GM12878 (cell line): Measurements from ENCODE around the gene TNFSF8. TPM values are rescaled to one million over a fixed set of nuclear protein-coding genes. Genes with fewer than 3 reads are reported as not detected.

ENCODE experiments used
- ATAC-seq: fragments of 200-7000 bp; cut with Tn5 transposase; 3 replicates; pipeline ENCODE4 v1.9.1; 2020; ENCODE audit warnings: mild to moderate bottlenecking, moderate library complexity
- BruUV-seq: library from RNA; stranded (reverse); fragments of 400-500 nt; replicated peaks from 2 replicates; lab custom pipeline; 2021; lab: Mats Ljungman, UMichigan
- CTCF ChIA-PET: fragments of 300-600 bp; sonication (Branson Sonifier 250); formaldehyde crosslinking; extraction: SDS; loops from one replicate; lab custom pipeline; 2021; ENCODE audit warnings: inconsistent platforms; lab: Yijun Ruan, JAX
- POLR2A ChIA-PET: fragments of 350-600 bp; formaldehyde crosslinking; extraction: SDS; loops from one replicate; lab custom pipeline; 2021; ENCODE audit warnings: inconsistent platforms; lab: Charles Lee
- RAD21 ChIA-PET: fragments of 300-600 bp; sonication (Branson Sonifier 250); formaldehyde crosslinking; loops from one replicate; lab custom pipeline; 2023; ENCODE audit warnings: antibody characterized with exemption; ENCODE audit not compliant: unreplicated experiment; lab: Charles Lee
- SMC1A ChIA-PET: fragments of 300-600 bp; sonication (Branson Sonifier 250); formaldehyde crosslinking; loops from one replicate; lab custom pipeline; 2023; ENCODE audit not compliant: unreplicated experiment, uncharacterized antibody; lab: Charles Lee
- DNase-seq: peaks from one replicate; pipeline ENCODE4 v3.0.0-alpha.2; 2011; ENCODE audit warnings: low read depth, low spot score
- FAIRE-seq: peaks from 3 replicates; lab custom pipeline; 2011; peaks lifted over from hg19 to GRCh38; lab: Jason Lieb, UNC
- H2AFZ ChIP-seq: 2 replicates; pipeline ENCODE4 v1.6.0; 2011; ENCODE audit warnings: low read depth, low read length, control low read depth; ENCODE audit not compliant: control insufficient read depth
- H3K27ac ChIP-seq: 2 replicates; pipeline ENCODE4 v1.5.1; 2011; ENCODE audit warnings: control low read depth; ENCODE audit not compliant: control insufficient read depth, insufficient read depth
- H3K27me3 ChIP-seq, 2 experiments: replicated peaks in 1 of 2; 2 replicates each; pipeline versions ENCODE4 v1.6.0 to v1.6.1; 2011; ENCODE audit warnings: low read length in 1 of 2; ENCODE audit not compliant: control insufficient read depth in 2 of 2, insufficient read depth in 2 of 2
- H3K36me3 ChIP-seq, 2 experiments: 2 replicates each; pipeline ENCODE4 v1.5.1; 2011; ENCODE audit warnings: low read length in 1 of 2; ENCODE audit not compliant: control insufficient read depth in 2 of 2, insufficient read depth in 2 of 2
- H3K4me1 ChIP-seq: 2 replicates; pipeline ENCODE4 v1.6.1; 2011; ENCODE audit warnings: mild to moderate bottlenecking, low read length, moderate library complexity, mixed read lengths; ENCODE audit not compliant: control insufficient read depth, insufficient read depth
- H3K4me2 ChIP-seq: 2 replicates; pipeline ENCODE4 v1.6.0; 2011; ENCODE audit warnings: control low read depth; ENCODE audit not compliant: control insufficient read depth, insufficient read depth
- H3K4me3 ChIP-seq: fragments of 200-600 bp; sonication (generic); 2 replicates; pipeline ENCODE4 v1.5.1; 2016
- H3K79me2 ChIP-seq: 2 replicates; pipeline ENCODE4 v1.6.0; 2011; ENCODE audit warnings: low read length; ENCODE audit not compliant: control insufficient read depth, insufficient read depth
- H3K9ac ChIP-seq: 2 replicates; pipeline ENCODE4 v1.8.0; 2011; ENCODE audit warnings: low read length, control low read depth, mixed read lengths; ENCODE audit not compliant: control insufficient read depth, insufficient read depth
- H3K9me3 ChIP-seq: replicated peaks from 3 replicates; pipeline ENCODE4 v1.5.1; 2011; ENCODE audit warnings: mild to moderate bottlenecking, low read length; ENCODE audit not compliant: control insufficient read depth, insufficient read depth
- H4K20me1 ChIP-seq: 2 replicates; pipeline ENCODE4 v1.6.0; 2011; ENCODE audit not compliant: control insufficient read depth, insufficient read depth
- FOXM1 ChIP-seq: IDR thresholded peaks from 2 replicates; pipeline ENCODE4 v1.6.1; 2012; ENCODE audit warnings: low read depth, mild to moderate bottlenecking, inconsistent platforms, low read length, moderate library complexity
- RAD21 ChIP-seq: IDR thresholded peaks from 2 replicates; pipeline ENCODE4 v1.6.1; 2011; ENCODE audit warnings: mild to moderate bottlenecking, low read depth, low read length, moderate library complexity; ENCODE audit not compliant: insufficient read depth
- SMC3 ChIP-seq: IDR thresholded peaks from 2 replicates; pipeline ENCODE4 v1.6.1; 2011; ENCODE audit warnings: low read length, improper control_type of control experiment, borderline replicate concordance
- SRF ChIP-seq, 2 experiments: IDR thresholded peaks; 2 replicates each; pipeline ENCODE4 v1.6.1; 2011; ENCODE audit warnings: low read depth in 2 of 2, low read length in 2 of 2, mild to moderate bottlenecking in 1 of 2, moderate library complexity in 1 of 2
- SUPT20H ChIP-seq: IDR thresholded peaks from 2 replicates; pipeline ENCODE4 v1.6.1; 2011; ENCODE audit warnings: low read depth, mild to moderate bottlenecking, low read length, moderate library complexity, borderline replicate concordance; ENCODE audit not compliant: control insufficient read depth
- WGBS: methylation state at CpG from one replicate; pipeline ENCODE4 v1.1.6; 2016; ENCODE audit warnings: low lambda C conversion rate; ENCODE audit not compliant: insufficient replicate concordance, insufficient coverage; ENCODE audit errors: missing lambda C conversion rate; 5-methylcytosine and 5-hydroxymethylcytosine counted together
- in situ Hi-C: fragments of 300-500 bp; cut with MboI; formaldehyde crosslinking; loops from 9 replicates; pipeline ENCODE4 v1.14.3; 2018; ENCODE audit warnings: mixed read lengths
- intact Hi-C: fragments of 100-400 bp; cut with micrococcal nuclease; formaldehyde crosslinking; loops from one replicate; pipeline ENCODE4 v1.14.2; 2022; ENCODE audit not compliant: unreplicated experiment
- polyA plus RNA-seq, 11 experiments: library from polyadenylated mRNA; depleted of rRNA in 4 of 11; unstranded in 6 of 11; stranded (reverse) in 5 of 11; fragments of >200 nt; fragmentation: Nextera tagmentation in 4 of 11; fragmentation: Illumina TruSeq in 1 of 11; extraction: Ambion mirVana in 4 of 11; extraction: Trizol in 1 of 11; gene quantifications; 1 replicate in 1 of 11; 2 replicates in 10 of 11; pipeline versions ENCODE4 v1.2.1 to v1.2.3, GENCODE V29; 2011 to 2016; ENCODE audit warnings: inconsistent platforms in 2 of 11, missing spikeins in 2 of 11, low read depth in 1 of 11
- total RNA-seq, 4 experiments: library from RNA; depleted of rRNA in 3 of 4; stranded (reverse); fragments of >200 nt in 3 of 4; fragmentation: Illumina TruSeq in 1 of 4; extraction: Trizol in 1 of 4; gene quantifications; 2 replicates each; pipeline versions ENCODE4 v1.2.1 to v1.2.3, GENCODE V29; 2013 to 2021
- TF ChIP-seq, protein P1 (sequence below), 3 experiments: IDR thresholded peaks in 2 of 3; conservative IDR thresholded peaks in 1 of 3; 2 replicates each; pipeline ENCODE4 v1.5.1; 2011; ENCODE audit warnings: low read depth in 3 of 3, low read length in 3 of 3, mild to moderate bottlenecking in 3 of 3, control low read depth in 2 of 3, moderate library complexity in 2 of 3, inconsistent platforms in 1 of 3, mixed read lengths in 1 of 3; ENCODE audit not compliant: control insufficient read depth in 2 of 3, insufficient read depth in 1 of 3; ENCODE audit errors: extremely low read depth in 1 of 3

TNFSF8 gene
- total and polyA plus RNA-seq, 10 of the 15 experiments (the other 5 are each of a cell fraction or from before 2014, with no cell fraction given): 0.10 to 0.29 (median 0.15) TPM; not detected in 7

GRCh38 chr9:114911167-114911821 lies 19.1 kb downstream of the TNFSF8 start:
- no peaks in the 10 kb centered on the region; the same call in 1 of the 2 replicates for H4K20me1 ChIP-seq
- H3K4me3 ChIP-seq: no peak overlapping the region
- ChIA-PET SMC1A (interaction anchor here (0.7 to 2.5 kb wide), 9 partner anchors 12 to 230 kb away, joined by 3 to 9 read pairs (median 3); no protein-coding TSS in a partner anchor), POLR2A (no interaction called here), CTCF (interaction anchor here (0.5 to 7.6 kb wide), 12 partner anchors 9 to 595 kb away, joined by 3 to 52 read pairs (median 3); partner anchors contain the start of gene TEX48), RAD21 (interaction anchor here (0.6 to 1.7 kb wide), 4 partner anchors 101 to 235 kb away, joined by 3 to 7 read pairs (median 4); no protein-coding TSS in a partner anchor)
- H3K79me2 ChIP-seq: no peaks in the 10 kb centered on the region
- intact Hi-C loops: no loop called here
- H3K27me3 ChIP-seq: 0 out of 4 replicates have a peak, but pooled peaks cover 0 to 1% of the 10 kb centered on the region in 2 experiments
- peaks cover 13% of the 10 kb centered on the region for H3K4me1 ChIP-seq
- no peak for ATAC-seq
- H2AFZ ChIP-seq: no peak overlapping the region
- no peak for TF ChIP-seq SRF (IDR thresholded peaks at IDR 0.05; ENCODE audit: low read depth in 2 of 2, low read length in 2 of 2)
- TF ChIP-seq RAD21: peak; percentile 29
- TF ChIP-seq, protein P1, sequence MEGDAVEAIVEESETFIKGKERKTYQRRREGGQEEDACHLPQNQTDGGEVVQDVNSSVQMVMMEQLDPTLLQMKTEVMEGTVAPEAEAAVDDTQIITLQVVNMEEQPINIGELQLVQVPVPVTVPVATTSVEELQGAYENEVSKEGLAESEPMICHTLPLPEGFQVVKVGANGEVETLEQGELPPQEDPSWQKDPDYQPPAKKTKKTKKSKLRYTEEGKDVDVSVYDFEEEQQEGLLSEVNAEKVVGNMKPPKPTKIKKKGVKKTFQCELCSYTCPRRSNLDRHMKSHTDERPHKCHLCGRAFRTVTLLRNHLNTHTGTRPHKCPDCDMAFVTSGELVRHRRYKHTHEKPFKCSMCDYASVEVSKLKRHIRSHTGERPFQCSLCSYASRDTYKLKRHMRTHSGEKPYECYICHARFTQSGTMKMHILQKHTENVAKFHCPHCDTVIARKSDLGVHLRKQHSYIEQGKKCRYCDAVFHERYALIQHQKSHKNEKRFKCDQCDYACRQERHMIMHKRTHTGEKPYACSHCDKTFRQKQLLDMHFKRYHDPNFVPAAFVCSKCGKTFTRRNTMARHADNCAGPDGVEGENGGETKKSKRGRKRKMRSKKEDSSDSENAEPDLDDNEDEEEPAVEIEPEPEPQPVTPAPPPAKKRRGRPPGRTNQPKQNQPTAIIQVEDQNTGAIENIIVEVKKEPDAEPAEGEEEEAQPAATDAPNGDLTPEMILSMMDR (IDR thresholded peaks at IDR 0.05 in 2 of 3, conservative IDR thresholded peaks at IDR 0.05 in 1 of 3; ENCODE audit: control insufficient read depth in 2 of 3, extremely low read depth in 1 of 3, insufficient read depth in 1 of 3, low read depth in 3 of 3, low read length in 3 of 3): peak; percentile 32 to 43 (median 42); a peak in 4 of 6 replicates
- TF ChIP-seq SMC3: peak; percentile 39
- no peak for TF ChIP-seq FOXM1
- no peak for TF ChIP-seq SUPT20H
- FAIRE-seq: no peak
- no peak overlapping the region for H3K4me2 ChIP-seq
- BruUV-seq: no TSS peak
- no peak overlapping the region for H3K9ac ChIP-seq
- 45% methylated on average over 2 of the region's 2 CpGs for WGBS
- H3K27ac ChIP-seq: no peak overlapping the region
- no peaks in the 10 kb centered on the region for H3K9me3 ChIP-seq
- DNase-seq: no peak
- no peaks in the 10 kb centered on the region for H3K36me3 ChIP-seq
- in situ Hi-C loops: loop anchor here (5.0 kb wide), 2 partner anchors 101 to 234 kb away; no protein-coding TSS in a partner anchor
